GM19438 (cell line): ENCODE measurements around the gene TMED7.

Experiments used
- ATAC-seq: cut with Tn5 transposase; IDR thresholded peaks from one replicate; pipeline ENCODE4 v1.9.1; 2021; ENCODE audit warnings: low read depth; ENCODE audit not compliant: unreplicated experiment

The TMED7 gene

GRCh38 chr5:115629903-115630302 is 4.1 kb upstream of the TMED7 start:
- ATAC-seq = no peak

- no peak for ATAC-seq
Observed at GRCh38 chr5:115627295-115627865, 1.5 kb upstream of the TMED7 start.

- ATAC-seq = peak; percentile 28
Observed at GRCh38 chr5:115626445-115626823, 598 bp upstream of the TMED7 start.

- no peak for ATAC-seq
Observed at GRCh38 chr5:115624994-115625393, 842 bp downstream of the TMED7 start.

- ATAC-seq = no peak
Observed at GRCh38 chr5:115623658-115624057, 2.2 kb downstream of the TMED7 start.

GRCh38 chr5:115621365-115621900 is 4.4 kb downstream of the TMED7 start:
- ATAC-seq = no peak

GRCh38 chr5:115616892-115617291 is 8.9 kb downstream of the TMED7 start:
- ATAC-seq = no peak

GRCh38 chr5:115616472-115616871 is 9.4 kb downstream of the TMED7 start:
- ATAC-seq = no peak

GRCh38 chr5:115611873-115612272 is 14.0 kb downstream of the TMED7 start:
- no peak for ATAC-seq

- ATAC-seq = no peak
Observed at GRCh38 chr5:115607935-115608334, 17.9 kb downstream of the TMED7 start.

- ATAC-seq = no peak
Observed at GRCh38 chr5:115605436-115605835, 20.4 kb downstream of the TMED7 start.

GRCh38 chr5:115602591-115603125 is 23.2 kb downstream of the TMED7 start:
- ATAC-seq = peak; percentile 27

- peak; percentile 75 for ATAC-seq
Observed at GRCh38 chr5:115601701-115602590, 23.9 kb downstream of the TMED7 start, which contains the start of gene TICAM2. Gene TICAM2 (minus strand): TSS chr5:115602479. CDS start chr5:115581256, 21,223 bp downstream.

- ATAC-seq = no peak
Observed at GRCh38 chr5:115600766-115601165, 25.1 kb downstream of the TMED7 start.

- no peak for ATAC-seq
Observed at GRCh38 chr5:115599924-115600323, 25.9 kb downstream of the TMED7 start.

GRCh38 chr5:115599502-115599901 is 26.3 kb downstream of the TMED7 start:
- no peak for ATAC-seq

- no peak for ATAC-seq
Observed at GRCh38 chr5:115594128-115595047, 31.4 kb downstream of the TMED7 start.

- ATAC-seq = no peak
Observed at GRCh38 chr5:115589043-115589442, 36.8 kb downstream of the TMED7 start.

GRCh38 chr5:115588640-115589039 is 37.2 kb downstream of the TMED7 start:
- ATAC-seq = no peak

GRCh38 chr5:115586525-115587146 is 39.2 kb downstream of the TMED7 start:
- ATAC-seq = no peak
